Mesothelial cell of epicardium (in vitro differentiated cells): Measurements from ENCODE around the gene CDH23. TPM values are rescaled to one million over a fixed set of nuclear protein-coding genes. Genes with fewer than 3 reads are reported as not detected.
A peak's percentile ranks its signal among the peaks of the same experiment; 100 is the strongest.

Experiments used
- DNase-seq, 2 experiments: peaks; one replicate each; pipeline ENCODE4 v3.0.0; 2021; ENCODE audit warnings: low spot score in 2 of 2; ENCODE audit not compliant: unreplicated experiment in 2 of 2
- H3K27ac Mint-ChIP-seq: 2 replicates; pipeline ENCODE4 v1.8.0; 2021; ENCODE audit warnings: mixed read lengths
- H3K27me3 Mint-ChIP-seq: 2 replicates; pipeline ENCODE4 v1.8.0; 2021; ENCODE audit warnings: low read depth, mixed read lengths
- H3K36me3 Mint-ChIP-seq: 2 replicates; pipeline ENCODE4 v1.8.0; 2021; ENCODE audit warnings: mixed read lengths
- H3K4me1 Mint-ChIP-seq: 2 replicates; pipeline ENCODE4 v1.8.0; 2021; ENCODE audit warnings: mixed read lengths
- H3K4me3 Mint-ChIP-seq: 2 replicates; pipeline ENCODE4 v1.8.0; 2021; ENCODE audit warnings: mild to moderate bottlenecking, moderate library complexity, mixed read lengths
- H3K9me3 Mint-ChIP-seq: 2 replicates; pipeline ENCODE4 v1.8.0; 2021; ENCODE audit warnings: mixed read lengths
- CTCF ChIP-seq: fragments of 200-600 bp; sonication (generic); IDR thresholded peaks from one replicate; pipeline ENCODE4 v1.5.0; 2021; ENCODE audit warnings: antibody characterized with exemption; ENCODE audit not compliant: unreplicated experiment
- total RNA-seq: library from RNA; stranded (reverse); gene quantifications from 3 replicates; pipeline ENCODE4 v1.2.1, GENCODE V29; 2021

Gene CDH23
- total RNA-seq, 1 donor from 2014 or later, result 2.5 TPM

- TF ChIP-seq CTCF, result no peak
- H3K4me1 Mint-ChIP-seq, result peaks cover 18% of the 10 kb centered on the region
- H3K4me3 Mint-ChIP-seq, result no peak overlapping the region
- H3K27ac Mint-ChIP-seq, result no peak overlapping the region
- no peaks in the 10 kb centered on the region for H3K36me3 Mint-ChIP-seq
- H3K9me3 Mint-ChIP-seq, result no peaks in the 10 kb centered on the region
- H3K27me3 Mint-ChIP-seq, result peaks cover 3% of the 10 kb centered on the region
- DNase-seq, result no peak
Measured at GRCh38 chr10:71605263-71605962, 208.7 kb downstream of the CDH23 start.

- Mint-ChIP-seq H3K9me3 (no peaks in the 10 kb centered on the region), H3K36me3 (no peaks in the 10 kb centered on the region), H3K4me1 (peaks cover 18% of the 10 kb centered on the region), H3K4me3 (no peak overlapping the region), H3K27ac (no peak overlapping the region), H3K27me3 (peaks cover 3% of the 10 kb centered on the region)
- no peak for DNase-seq
- no peak for TF ChIP-seq CTCF
Measured at GRCh38 chr10:71606257-71607081, 209.7 kb downstream of the CDH23 start.

GRCh38 chr10:71607082-71607443 is 210.3 kb downstream of the CDH23 start:
- no peak overlapping the region for H3K4me3 Mint-ChIP-seq
- no peaks in the 10 kb centered on the region for H3K9me3 Mint-ChIP-seq
- H3K27me3 Mint-ChIP-seq, result peaks cover 3% of the 10 kb centered on the region
- peaks cover 18% of the 10 kb centered on the region for H3K4me1 Mint-ChIP-seq
- TF ChIP-seq CTCF, result no peak
- H3K27ac Mint-ChIP-seq, result no peak overlapping the region
- no peaks in the 10 kb centered on the region for H3K36me3 Mint-ChIP-seq
- no peak for DNase-seq

- no peaks in the 10 kb centered on the region for H3K36me3 Mint-ChIP-seq
- no peaks in the 10 kb centered on the region for H3K9me3 Mint-ChIP-seq
- peaks cover 3% of the 10 kb centered on the region for H3K27me3 Mint-ChIP-seq
- TF ChIP-seq CTCF, result peak; percentile 61
- peak; percentile 71 to 89 for DNase-seq
- peaks cover 10% of the 10 kb centered on the region for H3K4me1 Mint-ChIP-seq
- H3K27ac Mint-ChIP-seq, result no peak overlapping the region
- H3K4me3 Mint-ChIP-seq, result no peak overlapping the region
Measured at GRCh38 chr10:71608819-71609768, 212.4 kb downstream of the CDH23 start.

GRCh38 chr10:71610651-71611050 is 213.9 kb downstream of the CDH23 start:
- peaks cover 3% of the 10 kb centered on the region for H3K27me3 Mint-ChIP-seq
- peaks cover 3% of the 10 kb centered on the region for H3K4me1 Mint-ChIP-seq
- no peak for TF ChIP-seq CTCF
- no peak for DNase-seq
- H3K9me3 Mint-ChIP-seq, result no peaks in the 10 kb centered on the region
- no peak overlapping the region for H3K4me3 Mint-ChIP-seq
- no peaks in the 10 kb centered on the region for H3K36me3 Mint-ChIP-seq
- no peak overlapping the region for H3K27ac Mint-ChIP-seq
